KMS-11 (cell line): ENCODE results near the gene BCAN.
A peak's percentile ranks its signal among the peaks of the same experiment; 100 is the strongest.

Experiments used
- H2AFZ ChIP-seq: fragments of 200-600 bp; sonication (generic); 2 replicates; pipeline ENCODE4 v1.6.1; 2016; ENCODE audit warnings: antibody characterized with exemption, mixed run types, low read depth
- H3K27ac ChIP-seq: fragments of 200-600 bp; sonication (generic); 2 replicates; pipeline ENCODE4 v1.6.1; 2016; ENCODE audit warnings: mild to moderate bottlenecking, mixed run types
- H3K27me3 ChIP-seq: fragments of 200-600 bp; sonication (generic); 2 replicates; pipeline ENCODE4 v1.6.1; 2017; ENCODE audit warnings: mild to moderate bottlenecking, low read depth, mixed run types, moderate library complexity; ENCODE audit not compliant: insufficient read depth
- H3K36me3 ChIP-seq: fragments of 200-600 bp; sonication (generic); 2 replicates; pipeline ENCODE4 v1.6.1; 2017; ENCODE audit warnings: mild to moderate bottlenecking, mixed run types; ENCODE audit not compliant: insufficient read depth
- H3K4me1 ChIP-seq: fragments of 200-600 bp; sonication (generic); 2 replicates; pipeline ENCODE4 v1.6.1; 2016; ENCODE audit warnings: mild to moderate bottlenecking, low read depth, mixed run types; ENCODE audit not compliant: poor library complexity, severe bottlenecking
- H3K4me2 ChIP-seq: fragments of 200-600 bp; sonication (generic); 2 replicates; pipeline ENCODE4 v1.7.0; 2016; ENCODE audit warnings: mild to moderate bottlenecking, mixed run types
- H3K4me3 ChIP-seq: fragments of 200-600 bp; sonication (generic); IDR thresholded peaks from 2 replicates; pipeline ENCODE4 v1.6.1; 2017; ENCODE audit warnings: low read depth, low read length, mixed read lengths; ENCODE audit not compliant: insufficient read depth
- H3K79me2 ChIP-seq: fragments of 200-600 bp; sonication (generic); 2 replicates; pipeline ENCODE4 v1.6.1; 2016; ENCODE audit warnings: low read depth, mixed run types; ENCODE audit not compliant: insufficient read depth
- H3K9ac ChIP-seq: fragments of 200-600 bp; sonication (generic); 2 replicates; pipeline ENCODE4 v1.6.1; 2016; ENCODE audit warnings: mild to moderate bottlenecking, mixed run types
- H4K20me1 ChIP-seq: fragments of 200-600 bp; sonication (generic); 2 replicates; pipeline ENCODE4 v1.6.1; 2016; ENCODE audit warnings: mild to moderate bottlenecking, mixed run types; ENCODE audit not compliant: insufficient read depth
- TF ChIP-seq, protein P1 (sequence below): fragments of 200-600 bp; sonication (generic); conservative IDR thresholded peaks from 2 replicates; pipeline ENCODE4 v1.6.1; 2017; ENCODE audit warnings: low read depth, mild to moderate bottlenecking, antibody characterized with exemption, low read length, moderate library complexity, mixed read lengths

The BCAN gene

GRCh38 chr1:156619582-156619955, 22.3 kb upstream of the BCAN start:
- Histone ChIP-seq H3K4me1 (peaks cover 9% of the 10 kb centered on the region), H3K27me3 (peaks cover 100% of the 10 kb centered on the region), H3K9ac (no peak overlapping the region), H4K20me1 (no peaks in the 10 kb centered on the region), H3K27ac (no peak overlapping the region), H2AFZ (no peak overlapping the region), H3K36me3 (no peaks in the 10 kb centered on the region), H3K79me2 (no peaks in the 10 kb centered on the region), H3K4me2 (no peak overlapping the region), H3K4me3 (no peak overlapping the region)
- TF ChIP-seq, protein P1, sequence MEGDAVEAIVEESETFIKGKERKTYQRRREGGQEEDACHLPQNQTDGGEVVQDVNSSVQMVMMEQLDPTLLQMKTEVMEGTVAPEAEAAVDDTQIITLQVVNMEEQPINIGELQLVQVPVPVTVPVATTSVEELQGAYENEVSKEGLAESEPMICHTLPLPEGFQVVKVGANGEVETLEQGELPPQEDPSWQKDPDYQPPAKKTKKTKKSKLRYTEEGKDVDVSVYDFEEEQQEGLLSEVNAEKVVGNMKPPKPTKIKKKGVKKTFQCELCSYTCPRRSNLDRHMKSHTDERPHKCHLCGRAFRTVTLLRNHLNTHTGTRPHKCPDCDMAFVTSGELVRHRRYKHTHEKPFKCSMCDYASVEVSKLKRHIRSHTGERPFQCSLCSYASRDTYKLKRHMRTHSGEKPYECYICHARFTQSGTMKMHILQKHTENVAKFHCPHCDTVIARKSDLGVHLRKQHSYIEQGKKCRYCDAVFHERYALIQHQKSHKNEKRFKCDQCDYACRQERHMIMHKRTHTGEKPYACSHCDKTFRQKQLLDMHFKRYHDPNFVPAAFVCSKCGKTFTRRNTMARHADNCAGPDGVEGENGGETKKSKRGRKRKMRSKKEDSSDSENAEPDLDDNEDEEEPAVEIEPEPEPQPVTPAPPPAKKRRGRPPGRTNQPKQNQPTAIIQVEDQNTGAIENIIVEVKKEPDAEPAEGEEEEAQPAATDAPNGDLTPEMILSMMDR, result peak; percentile 12; the same call in 1 of the 2 replicates

DNA sequence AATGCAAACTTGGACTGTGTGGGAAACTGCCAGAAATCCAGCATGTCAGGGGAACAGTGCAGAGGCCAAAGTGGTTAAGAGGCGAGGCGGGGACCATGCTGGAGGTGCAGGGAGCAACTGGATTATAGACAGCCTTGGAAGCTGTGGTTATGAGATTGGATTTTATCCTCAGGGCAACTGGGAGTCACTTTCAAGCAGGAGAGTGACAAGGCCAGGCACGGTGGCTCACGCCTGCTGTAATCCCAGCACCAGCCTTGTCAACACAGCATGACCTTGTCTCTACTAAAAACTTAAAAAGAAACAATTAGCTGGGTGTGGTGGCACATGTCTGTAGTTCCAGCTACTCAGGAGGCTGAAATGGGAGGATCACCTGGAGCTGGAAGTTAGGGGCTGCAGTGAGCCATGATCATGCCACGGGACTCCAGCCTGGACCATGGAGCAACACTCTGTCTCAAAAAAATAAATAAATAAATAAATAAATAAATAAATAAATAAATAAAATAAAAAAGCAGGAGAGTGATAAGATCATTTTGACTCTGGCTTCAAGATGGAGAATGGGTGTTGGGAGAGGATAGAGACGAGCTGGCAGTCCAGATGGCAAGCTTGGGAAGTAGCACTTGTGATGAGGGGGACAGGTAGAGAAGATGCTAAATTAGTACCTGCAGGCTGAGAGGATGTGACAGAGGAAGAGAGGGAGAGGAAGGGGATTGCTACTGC, 19.2 kb upstream of the BCAN start:
- Histone ChIP-seq H3K4me2 (no peak overlapping the region), H4K20me1 (no peaks in the 10 kb centered on the region), H3K4me3 (no peak overlapping the region), H3K4me1 (peaks cover 12% of the 10 kb centered on the region), H3K79me2 (no peaks in the 10 kb centered on the region), H3K9ac (no peak overlapping the region), H3K27ac (no peak overlapping the region), H3K36me3 (no peaks in the 10 kb centered on the region), H3K27me3 (peaks cover 97% of the 10 kb centered on the region), H2AFZ (no peak overlapping the region)
- TF ChIP-seq, protein P1, result no peak

- Histone ChIP-seq H3K27me3 (peaks cover 95% of the 10 kb centered on the region), H3K4me2 (no peak overlapping the region)
These were observed 17.7 kb upstream of the BCAN start for GRCh38 chr1:156623946-156624813.

DNA sequence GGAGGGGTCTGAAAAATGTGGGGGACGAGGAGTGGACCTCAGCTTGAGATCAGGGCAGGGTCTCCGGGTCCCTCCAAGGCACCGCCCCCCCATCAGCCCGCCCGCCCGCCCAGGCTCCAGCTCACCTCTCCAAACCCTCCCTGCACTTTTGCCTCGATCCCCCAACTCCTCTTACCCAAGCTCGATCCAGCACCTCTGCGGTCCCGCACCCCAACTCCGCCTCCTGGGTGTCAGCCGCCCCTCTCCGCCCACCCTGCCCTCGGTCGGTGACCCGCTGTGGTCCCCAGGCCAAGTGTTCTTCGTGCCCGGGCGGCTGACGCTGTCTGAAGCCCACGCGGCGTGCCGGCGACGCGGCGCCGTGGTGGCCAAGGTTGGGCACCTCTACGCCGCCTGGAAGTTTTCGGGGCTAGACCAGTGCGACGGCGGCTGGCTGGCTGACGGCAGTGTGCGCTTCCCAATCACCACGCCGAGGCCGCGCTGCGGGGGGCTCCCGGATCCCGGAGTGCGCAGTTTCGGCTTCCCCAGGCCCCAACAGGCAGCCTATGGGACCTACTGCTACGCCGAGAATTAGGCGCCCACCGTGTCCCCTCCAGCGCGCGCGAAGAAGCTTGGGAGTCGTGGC, 17.0 kb upstream of the BCAN start:
- no peak overlapping the region for H3K4me2 ChIP-seq
- H2AFZ ChIP-seq, result no peak overlapping the region
- no peaks in the 10 kb centered on the region for H3K79me2 ChIP-seq
- H4K20me1 ChIP-seq, result no peaks in the 10 kb centered on the region
- TF ChIP-seq, protein P1, result no peak
- no peak overlapping the region for H3K27ac ChIP-seq
- H3K36me3 ChIP-seq, result no peaks in the 10 kb centered on the region
- H3K9ac ChIP-seq, result no peak overlapping the region
- no peak overlapping the region for H3K4me3 ChIP-seq
- H3K4me1 ChIP-seq, result peaks cover 12% of the 10 kb centered on the region
- H3K27me3 ChIP-seq, result peaks cover 95% of the 10 kb centered on the region

More at GRCh38 chr1:156623946-156624813, 17.7 kb upstream of the BCAN start:
- TF ChIP-seq, protein P1, result no peak
- no peak overlapping the region for H3K27ac ChIP-seq
- no peaks in the 10 kb centered on the region for H3K36me3 ChIP-seq
- H2AFZ ChIP-seq, result no peak overlapping the region
- H3K4me3 ChIP-seq, result no peak overlapping the region
- H3K4me1 ChIP-seq, result peaks cover 12% of the 10 kb centered on the region
- H3K9ac ChIP-seq, result no peak overlapping the region
- no peaks in the 10 kb centered on the region for H3K79me2 ChIP-seq
- H4K20me1 ChIP-seq, result no peaks in the 10 kb centered on the region
